GM13977 (cell line): ENCODE results near the gene ZFHX3.

ENCODE experiments used
- DNase-seq: peaks from one replicate; pipeline ENCODE4 v3.0.0; 2012; ENCODE audit warnings: low spot score
- in situ Hi-C: fragments of 300-500 bp; cut with MboI; formaldehyde crosslinking; loops from one replicate; pipeline ENCODE4 v1.12.0; 2022; ENCODE audit warnings: low sequenced_read_pairs, low pct_unique_long_range_greater_than_20kb, mixed read lengths, inconsistent platforms; ENCODE audit not compliant: unreplicated experiment
- TF ChIP-seq, protein P1 (sequence below): IDR thresholded peaks from 2 replicates; pipeline ENCODE4 v1.5.1; 2012; ENCODE audit warnings: mild to moderate bottlenecking, control low read depth; ENCODE audit not compliant: insufficient read depth; ENCODE audit errors: extremely low read depth, missing control alignments

Gene ZFHX3

DNA sequence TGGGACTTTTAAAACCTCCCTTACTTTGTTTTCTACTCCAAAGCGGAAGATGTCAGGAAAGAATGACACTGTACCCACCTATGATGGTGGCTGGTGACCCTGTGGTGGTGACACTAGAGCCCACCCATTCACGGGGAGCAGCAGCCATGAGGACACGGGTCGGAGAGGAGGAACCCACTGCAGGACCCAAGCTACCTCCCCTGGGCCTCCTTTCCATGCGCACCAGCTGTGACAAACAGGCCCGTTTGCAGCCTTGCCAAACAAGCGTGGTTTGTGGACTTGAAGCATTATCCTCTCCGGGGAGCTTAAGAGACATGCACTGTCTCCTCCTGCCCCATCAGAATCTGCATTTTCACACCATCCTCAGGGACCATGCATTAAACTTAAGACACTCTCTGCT is 85.6 kb downstream of the ZFHX3 start:
- in situ Hi-C loops = no loop called here
- no peak for DNase-seq
- TF ChIP-seq, protein P1, sequence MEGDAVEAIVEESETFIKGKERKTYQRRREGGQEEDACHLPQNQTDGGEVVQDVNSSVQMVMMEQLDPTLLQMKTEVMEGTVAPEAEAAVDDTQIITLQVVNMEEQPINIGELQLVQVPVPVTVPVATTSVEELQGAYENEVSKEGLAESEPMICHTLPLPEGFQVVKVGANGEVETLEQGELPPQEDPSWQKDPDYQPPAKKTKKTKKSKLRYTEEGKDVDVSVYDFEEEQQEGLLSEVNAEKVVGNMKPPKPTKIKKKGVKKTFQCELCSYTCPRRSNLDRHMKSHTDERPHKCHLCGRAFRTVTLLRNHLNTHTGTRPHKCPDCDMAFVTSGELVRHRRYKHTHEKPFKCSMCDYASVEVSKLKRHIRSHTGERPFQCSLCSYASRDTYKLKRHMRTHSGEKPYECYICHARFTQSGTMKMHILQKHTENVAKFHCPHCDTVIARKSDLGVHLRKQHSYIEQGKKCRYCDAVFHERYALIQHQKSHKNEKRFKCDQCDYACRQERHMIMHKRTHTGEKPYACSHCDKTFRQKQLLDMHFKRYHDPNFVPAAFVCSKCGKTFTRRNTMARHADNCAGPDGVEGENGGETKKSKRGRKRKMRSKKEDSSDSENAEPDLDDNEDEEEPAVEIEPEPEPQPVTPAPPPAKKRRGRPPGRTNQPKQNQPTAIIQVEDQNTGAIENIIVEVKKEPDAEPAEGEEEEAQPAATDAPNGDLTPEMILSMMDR = no peak

DNA sequence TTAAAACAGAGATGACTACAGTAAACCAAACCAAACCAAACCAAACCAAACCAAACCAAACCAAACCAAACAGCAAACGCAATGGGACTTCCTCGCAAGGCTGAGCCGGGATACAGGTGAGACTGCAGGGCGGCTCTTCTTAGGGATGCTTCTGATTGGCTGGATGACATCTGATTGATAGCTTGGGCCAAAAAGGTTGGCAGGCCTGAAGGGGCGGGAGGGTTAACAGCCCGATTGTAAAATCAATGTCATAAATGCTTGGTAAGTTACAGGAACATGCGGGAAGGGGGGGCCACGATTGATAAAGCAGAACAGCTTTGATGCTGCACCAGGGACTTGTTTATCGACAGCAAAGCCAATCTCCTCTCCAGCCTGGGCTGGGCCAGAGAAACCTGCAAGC is 86.1 kb downstream of the ZFHX3 start:
- DNase-seq = no peak
- in situ Hi-C loops = no loop called here
- TF ChIP-seq, protein P1 = no peak

DNA sequence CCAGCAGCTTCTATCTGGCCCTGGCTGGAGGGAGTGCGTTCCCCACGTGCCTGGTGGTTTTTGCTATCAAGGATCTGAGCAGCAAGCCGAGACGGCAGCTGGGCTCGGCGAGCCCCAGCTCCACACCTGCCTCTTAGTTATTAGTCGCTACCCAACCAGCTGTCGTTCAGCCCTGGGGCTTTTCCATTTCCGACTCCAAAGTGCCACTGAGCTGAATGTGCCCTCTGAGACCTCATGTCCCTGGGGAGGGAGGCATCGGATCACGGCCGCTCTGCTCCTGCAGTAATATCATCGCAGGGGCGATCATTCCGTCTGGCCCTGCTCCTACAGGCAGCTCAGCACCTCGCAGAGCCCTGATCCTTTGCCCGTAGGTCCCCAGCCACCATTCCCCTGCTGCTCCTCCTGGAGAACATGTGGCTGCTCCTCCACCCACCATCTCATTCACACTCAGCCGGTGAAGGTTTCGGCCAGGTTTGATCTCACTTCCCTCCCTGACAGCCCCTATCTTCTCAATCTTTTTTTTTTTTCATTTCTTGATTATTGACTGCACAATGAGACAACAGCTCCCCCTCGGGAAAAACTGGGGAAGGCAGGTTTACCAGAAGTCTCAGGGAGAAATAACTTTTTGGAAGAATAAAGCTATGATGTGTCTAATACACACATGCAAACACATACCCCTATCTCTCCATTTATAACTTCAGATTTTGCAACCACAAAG is 86.7 kb downstream of the ZFHX3 start:
- DNase-seq = no peak
- TF ChIP-seq, protein P1 = peak; percentile 18

DNA sequence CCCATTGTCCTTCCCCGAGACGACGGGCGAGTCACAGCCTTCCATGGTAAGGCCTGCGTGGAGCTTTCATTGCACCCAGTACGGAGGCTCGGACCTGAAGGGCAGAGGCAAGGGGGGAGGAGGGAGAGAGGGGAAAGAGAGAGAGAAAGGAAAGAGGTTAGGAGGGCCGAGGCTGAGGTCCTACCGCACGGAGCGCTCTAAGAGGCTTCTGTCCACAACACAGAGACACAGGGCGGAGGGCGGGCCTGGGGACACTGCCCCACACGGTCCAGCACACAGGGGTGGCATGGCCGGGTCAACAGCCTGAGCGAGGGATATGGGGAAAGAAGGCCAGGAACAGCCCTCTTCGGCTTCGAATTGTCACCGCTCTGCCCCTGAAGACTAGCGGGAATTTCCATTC is 87.8 kb downstream of the ZFHX3 start:
- no peak for DNase-seq
- in situ Hi-C loops = no loop called here
- TF ChIP-seq, protein P1 = no peak

More for the DNA sequence above, 86.7 kb downstream of the ZFHX3 start:
- in situ Hi-C loops = no loop called here

DNA sequence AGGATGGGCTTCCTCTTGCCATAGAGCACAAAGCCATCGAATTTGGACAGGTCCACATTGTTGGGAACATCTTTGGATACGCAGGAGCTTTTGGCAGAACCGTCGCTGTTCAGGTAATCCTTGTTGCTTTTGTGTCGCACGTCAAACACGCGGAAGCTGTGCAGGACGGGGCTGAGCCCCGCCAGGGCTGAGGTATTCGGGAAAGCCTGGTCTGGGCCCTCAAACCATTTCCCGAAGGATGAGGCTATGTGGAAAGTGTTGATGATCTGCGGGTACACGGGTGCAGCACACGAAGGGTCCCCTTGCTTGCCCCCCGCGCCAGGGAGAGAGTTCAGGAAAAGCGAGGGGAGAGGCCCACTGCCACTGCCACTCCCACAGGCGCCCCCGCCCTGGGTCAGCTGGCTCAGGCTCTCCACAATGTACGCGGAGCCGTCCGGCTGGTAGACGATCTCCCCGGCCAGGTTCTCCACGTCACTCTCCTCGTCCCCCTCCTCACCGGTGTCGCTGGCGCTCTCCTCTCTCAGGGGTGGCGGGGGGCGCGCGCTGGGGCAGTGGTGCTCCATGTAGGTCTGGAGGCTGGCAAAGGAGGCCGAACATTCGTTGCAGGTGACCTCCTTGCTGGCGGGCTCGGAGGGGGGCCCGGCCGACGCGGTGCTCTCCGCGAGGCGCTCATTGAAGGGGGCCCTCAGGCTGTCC is 88.5 kb downstream of the ZFHX3 start:
- in situ Hi-C loops = no loop called here
- TF ChIP-seq, protein P1 = no peak
- no peak for DNase-seq

DNA sequence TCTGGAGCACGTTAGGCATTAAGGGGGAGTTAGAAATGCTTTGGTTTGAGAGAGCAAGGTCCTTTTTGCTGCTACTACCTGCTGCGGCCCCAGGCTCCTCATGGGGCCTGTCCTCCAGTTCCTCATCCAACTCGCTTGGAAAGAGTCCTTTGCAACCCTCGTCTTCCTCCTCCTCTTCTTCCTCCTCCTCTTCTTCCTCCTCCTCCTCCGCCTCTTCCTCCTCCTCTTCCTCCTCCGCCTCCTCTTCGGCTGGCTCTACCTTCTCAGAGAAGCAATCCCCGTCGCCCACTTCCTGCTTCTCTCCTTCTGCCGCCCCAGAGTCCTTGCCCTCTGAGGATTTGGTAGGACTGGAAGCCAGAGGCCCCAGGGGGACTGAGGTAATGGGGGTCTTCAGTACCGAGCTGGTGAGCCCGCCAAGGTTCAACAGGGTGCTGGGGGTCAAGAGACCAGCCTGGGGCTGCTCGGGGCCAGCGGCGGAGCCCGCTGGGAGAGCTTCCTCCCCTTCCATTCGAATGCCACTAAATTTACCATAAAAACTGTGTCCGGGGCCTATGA is 89.3 kb downstream of the ZFHX3 start:
- TF ChIP-seq, protein P1 = no peak
- no peak for DNase-seq
- in situ Hi-C loops = no loop called here
